ENCODE results near the gene ILDR1.

ILDR1 gene

DNA sequence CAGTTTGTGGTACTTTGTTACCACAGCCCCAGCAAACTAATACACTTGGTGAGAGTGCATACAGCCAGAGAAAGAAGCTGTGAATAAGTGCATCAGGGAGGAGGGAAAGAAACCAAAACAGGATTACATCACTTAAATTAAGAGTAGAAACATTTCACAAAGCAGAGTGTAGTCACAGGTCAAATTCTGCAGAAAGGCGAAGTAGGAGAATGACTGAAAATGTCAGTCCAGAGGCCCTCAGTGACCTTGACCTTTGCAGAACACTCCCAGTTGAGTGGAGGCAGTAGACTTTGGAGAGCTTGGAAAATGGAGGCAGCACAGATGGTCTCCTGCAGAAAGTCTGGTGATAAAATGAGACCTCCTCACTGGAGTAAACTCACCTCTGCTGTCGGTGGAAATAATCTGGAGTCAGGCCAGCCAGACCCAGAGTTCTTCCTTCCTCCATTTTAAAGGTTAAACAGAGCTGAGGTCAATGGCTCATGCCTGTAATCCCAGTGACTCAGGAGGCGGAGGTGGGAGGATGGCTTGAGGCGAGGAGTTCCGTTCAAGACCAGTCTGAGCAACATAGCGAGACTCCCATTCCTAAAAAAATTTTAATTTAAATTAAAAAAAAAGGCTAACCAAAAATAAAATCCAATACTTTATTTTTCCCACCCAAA is 38.1 kb upstream of the ILDR1 start:
- H3K79me2 ChIP-seq (ENCODE audit: insufficient read depth, low read length): no peaks in the 10 kb centered on the region

DNA sequence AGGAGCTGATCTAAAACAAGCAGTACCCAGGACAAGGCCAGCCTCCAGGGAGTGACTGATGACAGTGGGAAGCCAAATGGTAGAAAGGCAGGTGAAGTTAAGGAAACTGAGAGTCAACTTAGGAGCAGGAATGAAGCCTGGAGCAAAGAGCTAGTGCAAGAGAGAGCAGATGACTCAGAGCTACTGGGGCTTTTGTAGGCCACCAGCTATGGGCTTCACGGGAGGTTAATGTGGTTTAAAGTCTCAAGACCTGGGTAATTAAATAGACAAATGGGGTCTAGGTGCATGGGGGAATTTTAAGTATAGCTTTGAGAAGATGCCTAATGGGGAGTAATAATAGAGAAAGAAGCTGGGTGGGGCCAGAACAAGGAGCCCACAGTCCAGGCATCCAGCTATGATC is 36.2 kb upstream of the ILDR1 start:
- no peaks in the 10 kb centered on the region for H3K36me3 ChIP-seq (ENCODE audit: insufficient read depth, low read length)
- no peak overlapping the region for H3K4me2 ChIP-seq (ENCODE audit: insufficient read depth, low read length)

More for the DNA sequence above, 38.1 kb upstream of the ILDR1 start:
- Histone ChIP-seq H3K9me3 (ENCODE audit: insufficient read depth, low read length, severe bottlenecking) (no peaks in the 10 kb centered on the region), H2AFZ (ENCODE audit: low read depth, low read length) (no peak overlapping the region), H3K4me1 (ENCODE audit: insufficient read depth, low read length) (no peaks in the 10 kb centered on the region), H3K9ac (ENCODE audit: low read depth, low read length) (no peak overlapping the region), H4K20me1 (ENCODE audit: insufficient read depth, low read length) (no peaks in the 10 kb centered on the region), H3K4me3 (ENCODE audit: low read depth in 1 of 2, low read length in 2 of 2) (no peak overlapping the region), H3K27me3 (ENCODE audit: insufficient read depth, low read length, poor library complexity) (peaks cover 6% of the 10 kb centered on the region), H3K4me2 (ENCODE audit: insufficient read depth, low read length) (no peak overlapping the region), H3K27ac (ENCODE audit: low read length) (no peak overlapping the region), H3K36me3 (ENCODE audit: insufficient read depth, low read length) (no peaks in the 10 kb centered on the region)
- no peak for DNase-seq
- no peak for ATAC-seq (ENCODE audit: insufficient read depth, low read depth)
- TF ChIP-seq EZH2 (IDR thresholded peaks at IDR 0.05; ENCODE audit: borderline replicate concordance, low read depth, low read length, severe bottlenecking): no peak
- TF ChIP-seq, protein P1, sequence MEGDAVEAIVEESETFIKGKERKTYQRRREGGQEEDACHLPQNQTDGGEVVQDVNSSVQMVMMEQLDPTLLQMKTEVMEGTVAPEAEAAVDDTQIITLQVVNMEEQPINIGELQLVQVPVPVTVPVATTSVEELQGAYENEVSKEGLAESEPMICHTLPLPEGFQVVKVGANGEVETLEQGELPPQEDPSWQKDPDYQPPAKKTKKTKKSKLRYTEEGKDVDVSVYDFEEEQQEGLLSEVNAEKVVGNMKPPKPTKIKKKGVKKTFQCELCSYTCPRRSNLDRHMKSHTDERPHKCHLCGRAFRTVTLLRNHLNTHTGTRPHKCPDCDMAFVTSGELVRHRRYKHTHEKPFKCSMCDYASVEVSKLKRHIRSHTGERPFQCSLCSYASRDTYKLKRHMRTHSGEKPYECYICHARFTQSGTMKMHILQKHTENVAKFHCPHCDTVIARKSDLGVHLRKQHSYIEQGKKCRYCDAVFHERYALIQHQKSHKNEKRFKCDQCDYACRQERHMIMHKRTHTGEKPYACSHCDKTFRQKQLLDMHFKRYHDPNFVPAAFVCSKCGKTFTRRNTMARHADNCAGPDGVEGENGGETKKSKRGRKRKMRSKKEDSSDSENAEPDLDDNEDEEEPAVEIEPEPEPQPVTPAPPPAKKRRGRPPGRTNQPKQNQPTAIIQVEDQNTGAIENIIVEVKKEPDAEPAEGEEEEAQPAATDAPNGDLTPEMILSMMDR (IDR thresholded peaks at IDR 0.05; ENCODE audit: borderline replicate concordance, extremely low read depth, low read length, poor library complexity, severe bottlenecking): no peak

DNA sequence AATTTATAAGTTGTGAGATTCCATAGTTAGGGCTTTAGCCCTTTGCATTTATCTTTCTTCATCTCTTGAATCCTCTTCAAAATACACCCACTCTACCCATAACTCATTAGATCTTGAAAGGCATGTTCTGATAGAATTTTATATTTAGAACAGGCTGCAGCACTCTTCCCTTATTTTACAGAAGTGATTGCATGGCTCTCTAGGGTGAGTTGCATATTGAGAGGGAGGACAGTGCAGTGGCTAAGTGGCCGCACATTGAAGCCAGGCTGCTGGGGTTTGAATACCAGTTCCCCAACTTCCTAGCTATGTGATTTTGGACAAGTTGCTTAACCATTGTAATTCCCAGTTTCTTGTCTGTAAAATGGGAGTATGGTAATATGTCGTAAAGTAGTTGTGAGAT is 35.6 kb upstream of the ILDR1 start:
- H3K4me1 ChIP-seq (ENCODE audit: insufficient read depth, low read length): no peaks in the 10 kb centered on the region
- no peak overlapping the region for H2AFZ ChIP-seq (ENCODE audit: low read depth, low read length)
- no peaks in the 10 kb centered on the region for H3K27me3 ChIP-seq (ENCODE audit: insufficient read depth, low read length, poor library complexity)
- no peak overlapping the region for H3K4me2 ChIP-seq (ENCODE audit: insufficient read depth, low read length)
- no peak overlapping the region for H3K4me3 ChIP-seq (ENCODE audit: low read depth in 1 of 2, low read length in 2 of 2)
- TF ChIP-seq, protein P1 (IDR thresholded peaks at IDR 0.05; ENCODE audit: borderline replicate concordance, extremely low read depth, low read length, poor library complexity, severe bottlenecking): no peak
- TF ChIP-seq EZH2 (IDR thresholded peaks at IDR 0.05; ENCODE audit: borderline replicate concordance, low read depth, low read length, severe bottlenecking): no peak
- no peaks in the 10 kb centered on the region for H4K20me1 ChIP-seq (ENCODE audit: insufficient read depth, low read length)
- no peaks in the 10 kb centered on the region for H3K9me3 ChIP-seq (ENCODE audit: insufficient read depth, low read length, severe bottlenecking)
- H3K36me3 ChIP-seq (ENCODE audit: insufficient read depth, low read length): no peaks in the 10 kb centered on the region
- no peak for DNase-seq
- ATAC-seq (ENCODE audit: insufficient read depth, low read depth): no peak
- no peak overlapping the region for H3K9ac ChIP-seq (ENCODE audit: low read depth, low read length)
- H3K27ac ChIP-seq (ENCODE audit: low read length): no peak overlapping the region
- H3K79me2 ChIP-seq (ENCODE audit: insufficient read depth, low read length): no peaks in the 10 kb centered on the region

More for the DNA sequence above, 36.2 kb upstream of the ILDR1 start:
- Histone ChIP-seq H3K9ac (ENCODE audit: low read depth, low read length) (no peak overlapping the region), H3K79me2 (ENCODE audit: insufficient read depth, low read length) (no peaks in the 10 kb centered on the region), H4K20me1 (ENCODE audit: insufficient read depth, low read length) (no peaks in the 10 kb centered on the region), H2AFZ (ENCODE audit: low read depth, low read length) (no peak overlapping the region), H3K27me3 (ENCODE audit: insufficient read depth, low read length, poor library complexity) (no peaks in the 10 kb centered on the region), H3K4me1 (ENCODE audit: insufficient read depth, low read length) (no peaks in the 10 kb centered on the region), H3K9me3 (ENCODE audit: insufficient read depth, low read length, severe bottlenecking) (no peaks in the 10 kb centered on the region), H3K27ac (ENCODE audit: low read length) (no peak overlapping the region), H3K4me3 (ENCODE audit: low read depth in 1 of 2, low read length in 2 of 2) (no peak overlapping the region)
- DNase-seq: no peak
- TF ChIP-seq, protein P1 (IDR thresholded peaks at IDR 0.05; ENCODE audit: borderline replicate concordance, extremely low read depth, low read length, poor library complexity, severe bottlenecking): no peak
- TF ChIP-seq EZH2 (IDR thresholded peaks at IDR 0.05; ENCODE audit: borderline replicate concordance, low read depth, low read length, severe bottlenecking): no peak
- ATAC-seq (ENCODE audit: insufficient read depth, low read depth): no peak
